Mononuclear cell (primary cell): Measurements from ENCODE around the gene PRM1. TPM values are rescaled to one million over a fixed set of nuclear protein-coding genes. Genes with fewer than 3 reads are reported as not detected.

Experiments
- H3K27me3 ChIP-seq: 2 replicates; pipeline ENCODE4 v1.6.0; 2011; ENCODE audit warnings: low read length, control low read depth; ENCODE audit not compliant: insufficient read depth
- H3K4me1 ChIP-seq: 2 replicates; pipeline ENCODE4 v1.5.1; 2011; ENCODE audit warnings: mild to moderate bottlenecking, low read length, control low read depth; ENCODE audit not compliant: insufficient read depth
- H3K4me3 ChIP-seq: 2 replicates; pipeline ENCODE4 v1.5.1; 2011; ENCODE audit warnings: mild to moderate bottlenecking, low read length, moderate library complexity
- H3K9me3 ChIP-seq: 2 replicates; pipeline ENCODE4 v1.5.1; 2011; ENCODE audit warnings: low read depth, mild to moderate bottlenecking, control low read depth, low read length
- total RNA-seq: library from RNA; depleted of rRNA; stranded (reverse); fragments of >200 nt; gene quantifications from one replicate; pipeline ENCODE4 v1.2.3, GENCODE V29; 2012

The PRM1 gene
- total RNA-seq, 1 donor = not detected

DNA sequence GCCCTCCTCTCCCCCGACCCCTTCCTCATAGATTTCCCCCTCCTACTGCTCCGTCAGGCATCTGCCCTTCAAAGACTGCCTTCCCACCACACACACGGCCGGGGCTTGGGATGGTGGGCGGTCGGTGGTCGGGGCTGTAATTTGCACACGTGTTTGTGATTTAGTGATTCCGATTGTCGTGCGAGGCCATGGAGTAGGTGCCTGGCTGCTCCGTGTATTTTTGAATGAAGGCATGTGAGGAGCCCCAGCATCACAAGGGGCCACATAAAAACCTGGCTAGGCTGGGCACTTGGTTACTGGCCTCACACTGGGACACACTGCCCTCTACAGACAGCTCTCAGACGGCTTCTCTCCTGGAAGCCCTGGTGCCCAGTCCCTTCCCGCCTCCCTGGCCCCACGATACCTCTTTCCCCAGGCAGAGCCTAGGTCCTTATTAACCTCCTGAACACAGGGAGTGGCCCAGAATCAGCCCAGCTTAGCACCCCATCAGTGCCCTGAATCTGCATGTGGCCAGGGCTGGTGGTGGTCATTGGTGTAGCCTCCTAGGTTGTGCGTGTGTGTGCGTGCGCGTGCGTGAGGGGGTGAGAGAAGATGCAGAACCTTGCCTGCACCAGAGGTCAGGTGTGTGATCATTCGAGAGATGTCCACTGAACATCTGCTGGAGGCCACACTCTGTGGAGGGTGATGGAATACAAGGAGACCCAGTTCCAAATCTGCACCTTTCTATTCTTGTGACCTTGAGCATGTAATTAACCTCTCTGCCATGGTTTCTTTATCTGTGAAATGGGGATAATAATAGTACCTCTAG is 23.8 kb downstream of the PRM1 start:
- Histone ChIP-seq H3K4me3 (peak overlapping the region; percentile 76), H3K27me3 (peaks cover 4% of the 10 kb centered on the region), H3K9me3 (no peaks in the 10 kb centered on the region), H3K4me1 (peaks cover 61% of the 10 kb centered on the region)

DNA sequence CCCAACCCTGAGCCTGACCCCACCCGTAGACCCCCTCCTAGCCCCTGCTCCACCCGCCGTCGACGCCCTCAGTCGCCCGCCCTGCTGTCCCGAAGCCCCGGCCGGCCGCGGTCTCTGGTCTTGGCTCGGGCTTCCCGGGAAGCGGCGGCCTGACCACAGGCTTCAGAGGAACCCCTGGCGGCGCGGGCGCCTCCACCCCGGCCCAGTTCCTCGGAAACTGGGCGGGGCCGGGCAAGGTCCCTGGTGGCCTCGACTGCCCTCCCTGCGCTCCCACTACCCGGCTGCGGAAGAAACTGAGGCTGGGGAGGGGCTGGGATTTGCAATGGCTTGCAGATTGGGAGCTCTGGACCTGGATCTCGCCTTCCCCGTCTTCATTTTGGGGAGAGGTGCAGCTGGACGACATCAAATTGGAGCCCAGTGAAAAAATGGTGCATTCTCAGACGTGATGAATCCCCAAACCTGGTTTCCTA is 24.4 kb downstream of the PRM1 start:
- Histone ChIP-seq H3K4me3 (peak overlapping the region; percentile 76), H3K4me1 (peaks cover 67% of the 10 kb centered on the region), H3K27me3 (peaks cover 4% of the 10 kb centered on the region), H3K9me3 (no peaks in the 10 kb centered on the region)

DNA sequence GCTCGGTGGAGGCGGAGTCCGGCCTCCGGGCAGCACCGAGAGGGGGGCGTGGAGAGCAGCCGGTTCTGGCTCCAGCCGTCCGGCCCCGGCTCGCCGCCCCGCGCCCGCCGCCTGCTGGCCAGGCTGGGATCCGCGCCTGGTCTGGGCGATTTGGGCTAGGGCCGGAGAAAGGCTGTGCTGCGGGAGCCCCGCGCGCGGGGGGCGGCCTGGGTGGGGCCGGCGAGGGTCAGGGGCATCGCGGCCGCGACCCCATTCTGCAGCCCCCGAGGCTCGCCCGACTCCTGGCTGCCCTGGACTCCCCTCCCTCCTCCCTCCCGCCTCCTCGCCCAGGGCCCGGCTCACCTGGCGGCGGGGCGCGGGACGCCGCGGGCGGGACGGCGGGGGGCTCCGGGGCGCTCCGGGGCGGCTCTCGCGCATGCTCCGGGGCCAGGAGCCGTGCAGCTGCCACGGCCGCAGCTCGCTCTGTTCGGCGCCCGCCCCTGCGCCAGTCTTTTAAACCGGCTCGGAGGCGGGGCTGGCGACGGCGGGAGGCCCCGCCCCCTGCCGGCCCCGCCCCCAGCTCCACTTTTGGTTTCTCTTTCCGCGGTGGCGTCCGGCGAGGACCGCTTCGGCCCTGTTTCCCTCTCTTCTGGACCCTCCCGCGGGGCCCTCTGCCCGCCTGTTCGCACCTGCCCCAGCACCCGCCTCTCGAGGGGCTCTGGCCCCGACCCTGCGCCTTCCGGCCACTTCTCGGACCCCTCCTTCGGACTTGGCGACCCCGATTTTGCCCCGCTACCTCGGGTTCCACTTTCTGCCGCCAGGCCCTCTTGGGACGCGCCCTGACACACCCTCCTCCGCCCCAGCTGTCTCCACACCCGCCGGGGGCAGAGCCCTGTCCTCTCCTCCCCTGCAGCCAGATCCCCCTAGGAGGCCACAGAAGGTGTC is 25.1 kb downstream of the PRM1 start, which contains the start of gene SOCS1:
Gene SOCS1, minus strand, starts transcription at position 468 of the 924 bp plus-strand sequence. CDS start 726 bp downstream, outside the sequence.
- H3K4me3 ChIP-seq = peak within 1 kb of the TSS; percentile 76
- H3K9me3 ChIP-seq = no peaks in the 10 kb centered on the region

DNA sequence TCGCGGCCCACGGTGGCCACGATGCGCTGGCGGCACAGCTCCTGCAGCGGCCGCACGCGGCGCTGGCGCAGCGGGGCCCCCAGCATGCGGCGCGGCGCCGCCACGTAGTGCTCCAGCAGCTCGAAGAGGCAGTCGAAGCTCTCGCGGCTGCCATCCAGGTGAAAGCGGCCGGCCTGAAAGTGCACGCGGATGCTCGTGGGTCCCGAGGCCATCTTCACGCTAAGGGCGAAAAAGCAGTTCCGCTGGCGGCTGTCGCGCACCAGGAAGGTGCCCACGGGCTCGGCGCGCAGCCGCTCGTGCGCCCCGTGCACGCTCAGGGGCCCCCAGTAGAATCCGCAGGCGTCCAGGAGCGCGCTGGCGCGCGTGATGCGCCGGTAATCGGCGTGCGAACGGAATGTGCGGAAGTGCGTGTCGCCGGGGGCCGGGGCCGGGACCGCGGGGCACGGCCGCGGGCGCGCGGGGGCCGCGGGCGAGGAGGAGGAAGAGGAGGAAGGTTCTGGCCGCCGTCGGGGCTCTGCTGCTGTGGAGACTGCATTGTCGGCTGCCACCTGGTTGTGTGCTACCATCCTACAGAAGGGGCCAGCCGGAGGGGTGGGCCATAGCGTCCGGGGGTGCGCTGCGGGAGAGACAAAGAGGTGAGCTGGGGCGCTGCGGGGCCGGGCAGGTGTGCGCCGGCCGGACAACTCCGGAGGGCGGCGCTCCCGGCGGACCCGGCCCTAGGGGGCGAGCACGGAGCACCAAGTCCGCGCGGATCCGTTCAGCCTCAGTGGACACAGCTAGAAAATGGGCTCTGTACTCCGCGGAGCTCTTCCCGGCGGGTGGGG is 26.0 kb downstream of the PRM1 start:
- Histone ChIP-seq H3K27me3 (peaks cover 4% of the 10 kb centered on the region), H3K9me3 (no peaks in the 10 kb centered on the region), H3K4me3 (peak overlapping the region; percentile 76), H3K4me1 (peaks cover 71% of the 10 kb centered on the region)

More for the DNA sequence above, 25.1 kb downstream of the PRM1 start, which contains the start of gene SOCS1:
- peaks cover 4% of the 10 kb centered on the region for H3K27me3 ChIP-seq
- peaks cover 71% of the 10 kb centered on the region for H3K4me1 ChIP-seq

DNA sequence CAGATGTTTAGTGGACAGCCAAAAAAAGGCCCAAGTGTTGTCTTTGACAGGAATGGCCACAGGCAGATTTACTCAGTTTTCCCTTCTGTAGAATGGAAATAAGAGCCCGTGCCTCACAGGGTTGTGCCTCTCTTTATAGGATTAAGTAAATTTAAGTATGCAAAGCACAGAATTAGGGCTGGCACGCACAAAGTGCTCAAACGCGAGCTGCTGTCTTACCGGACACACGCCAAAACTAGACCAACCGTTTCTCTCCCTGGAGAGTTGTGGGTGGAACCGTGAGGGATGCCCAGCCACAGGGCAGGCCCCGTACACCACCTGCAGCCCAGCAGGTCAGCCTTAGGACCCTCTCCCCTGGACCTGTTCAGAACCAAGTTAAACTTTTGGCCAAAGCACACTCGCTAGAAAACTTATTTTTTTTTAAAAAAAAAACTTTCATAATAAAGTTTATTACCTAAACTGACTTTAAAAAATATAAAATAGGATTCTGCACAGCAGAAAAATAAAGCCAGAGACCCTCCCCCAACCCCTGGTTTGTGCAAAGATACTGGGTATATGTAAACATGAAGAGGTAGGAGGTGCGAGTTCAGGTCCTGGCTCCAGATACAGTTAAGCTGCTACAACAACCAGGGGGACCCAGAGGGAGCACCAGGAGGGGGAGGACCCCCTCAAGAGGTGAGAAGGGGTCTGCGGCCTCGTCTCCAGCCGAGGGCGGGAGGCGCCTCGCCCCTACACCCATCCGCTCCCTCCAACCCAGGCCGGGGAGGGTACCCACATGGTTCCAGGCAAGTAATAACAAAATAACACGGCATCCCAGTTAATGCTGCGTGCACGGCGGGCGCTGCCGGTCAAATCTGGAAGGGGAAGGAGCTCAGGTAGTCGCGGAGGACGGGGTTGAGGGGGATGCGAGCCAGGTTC is 26.9 kb downstream of the PRM1 start:
- H3K4me1 ChIP-seq = peaks cover 70% of the 10 kb centered on the region
- peaks cover 4% of the 10 kb centered on the region for H3K27me3 ChIP-seq
- H3K9me3 ChIP-seq = no peaks in the 10 kb centered on the region
- H3K4me3 ChIP-seq = peak overlapping the region; percentile 76

DNA sequence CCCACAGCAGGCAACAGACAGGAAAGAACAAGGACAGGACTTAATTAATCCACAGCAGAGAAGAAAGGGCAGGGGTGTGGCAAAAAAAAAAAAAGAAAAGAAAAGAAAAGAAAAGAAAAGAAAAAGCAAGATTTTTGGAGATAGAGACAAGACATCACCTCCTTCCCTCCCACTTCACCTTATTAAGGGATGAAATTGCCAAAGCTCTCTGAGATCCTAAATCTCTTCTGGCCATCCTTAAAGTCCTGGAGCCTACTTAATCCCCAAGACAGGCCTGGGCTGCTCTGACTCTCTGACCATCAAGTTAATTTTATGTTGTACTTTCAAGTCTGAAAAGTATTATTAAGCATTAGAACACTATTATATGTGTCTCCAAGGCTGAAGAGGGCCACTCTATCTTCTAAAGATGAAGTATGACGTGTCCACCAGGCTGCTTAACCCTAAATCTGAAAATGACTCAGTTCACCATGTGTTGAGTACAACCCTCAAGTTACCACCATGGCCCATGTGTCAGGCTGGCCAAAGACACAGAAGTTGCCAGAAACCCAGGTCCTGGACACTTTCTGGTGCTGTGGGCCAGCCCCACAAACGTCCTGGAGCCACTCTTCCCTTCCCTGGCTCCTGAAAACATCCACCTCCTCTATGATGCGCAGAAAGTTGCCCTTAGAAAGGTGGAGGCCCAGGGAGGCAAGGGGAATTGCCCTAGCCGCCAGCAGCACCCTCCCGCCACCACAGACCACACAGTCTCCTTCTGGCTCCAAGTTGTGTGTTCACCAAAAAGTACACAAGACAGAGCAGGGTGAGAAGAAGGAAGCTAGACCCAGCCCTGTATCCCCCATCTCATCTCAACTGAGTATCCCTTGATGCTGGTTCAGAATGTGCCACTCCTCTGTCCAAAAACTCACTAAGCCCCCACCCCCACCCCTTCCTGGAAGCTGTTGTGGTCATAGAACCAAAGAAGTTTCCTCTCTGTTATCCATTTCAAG is 27.8 kb downstream of the PRM1 start:
- Histone ChIP-seq H3K4me3 (peak overlapping the region; percentile 76), H3K9me3 (no peaks in the 10 kb centered on the region), H3K27me3 (peaks cover 4% of the 10 kb centered on the region), H3K4me1 (peaks cover 61% of the 10 kb centered on the region)

DNA sequence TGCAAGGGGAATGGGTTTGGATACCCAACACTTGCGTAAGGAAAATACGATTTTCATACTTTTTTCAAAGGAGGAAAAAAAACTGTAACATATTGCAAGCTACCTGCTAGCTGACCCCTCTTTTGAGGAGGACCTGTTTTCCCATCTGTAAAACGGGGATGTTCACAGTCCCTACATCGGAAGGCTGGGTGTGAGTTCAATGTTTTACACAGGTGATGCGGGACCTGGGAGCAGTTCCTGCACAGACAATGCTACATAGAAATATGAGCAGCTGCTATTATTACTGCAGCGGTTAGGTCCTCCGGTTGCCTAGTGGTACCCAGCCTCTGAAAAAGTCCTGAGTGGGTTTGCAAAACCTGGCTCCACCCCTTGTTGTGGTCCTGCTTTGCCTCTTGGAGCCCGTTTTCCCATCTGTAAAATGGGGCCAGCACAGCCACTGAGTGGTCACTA is 28.6 kb downstream of the PRM1 start:
- H3K4me1 ChIP-seq = peaks cover 53% of the 10 kb centered on the region
- peak overlapping the region; percentile 3 for H3K4me3 ChIP-seq

DNA sequence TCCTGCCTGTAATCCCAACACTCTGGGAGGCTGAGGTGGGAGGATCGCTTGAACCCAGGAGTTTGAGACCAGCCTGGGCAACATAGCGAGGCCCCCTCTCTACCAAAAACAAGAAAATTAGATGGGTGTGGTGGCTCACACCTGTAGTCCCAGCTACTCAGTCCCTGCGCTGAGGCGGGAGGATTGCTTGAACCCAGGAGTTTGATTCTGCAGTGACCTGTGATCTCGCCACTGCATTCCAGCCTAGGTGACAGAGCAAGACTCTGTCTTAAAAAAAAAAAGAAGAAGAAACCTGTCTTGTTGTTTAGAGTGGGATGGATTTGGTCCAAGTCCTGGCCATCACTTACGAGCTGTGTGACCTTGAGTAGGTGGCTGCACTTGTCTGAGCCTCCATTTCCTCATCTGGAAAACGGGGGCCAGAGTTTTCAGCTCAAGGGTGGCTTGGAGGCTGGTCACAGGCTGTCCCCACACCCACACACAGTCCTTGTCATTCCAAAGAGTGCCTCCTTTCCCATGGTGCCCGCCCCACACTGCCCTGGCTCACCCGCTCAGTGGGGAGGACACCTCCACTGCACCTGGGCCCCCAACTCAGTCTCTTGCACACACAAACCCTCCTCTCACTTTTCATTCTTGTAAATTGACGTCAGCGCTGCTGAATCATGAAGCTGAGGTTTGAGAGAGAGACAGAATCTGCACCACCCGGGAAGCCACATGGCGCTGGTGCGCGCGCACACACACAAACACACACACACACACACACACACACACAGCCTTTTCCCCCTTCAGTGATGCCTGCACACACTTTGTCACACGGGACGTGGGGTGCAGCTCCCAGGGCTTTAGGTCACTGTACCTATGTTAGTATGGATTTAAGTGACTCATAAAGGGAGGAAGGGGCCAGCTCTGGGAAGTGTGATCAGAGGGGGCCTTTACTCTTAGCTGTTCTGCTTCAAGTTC is 29.3 kb downstream of the PRM1 start:
- Histone ChIP-seq H3K9me3 (no peaks in the 10 kb centered on the region), H3K27me3 (peaks cover 4% of the 10 kb centered on the region), H3K4me3 (no peak overlapping the region), H3K4me1 (peaks cover 46% of the 10 kb centered on the region)

More for the DNA sequence above, 28.6 kb downstream of the PRM1 start:
- peaks cover 4% of the 10 kb centered on the region for H3K27me3 ChIP-seq
- H3K9me3 ChIP-seq = no peaks in the 10 kb centered on the region

DNA sequence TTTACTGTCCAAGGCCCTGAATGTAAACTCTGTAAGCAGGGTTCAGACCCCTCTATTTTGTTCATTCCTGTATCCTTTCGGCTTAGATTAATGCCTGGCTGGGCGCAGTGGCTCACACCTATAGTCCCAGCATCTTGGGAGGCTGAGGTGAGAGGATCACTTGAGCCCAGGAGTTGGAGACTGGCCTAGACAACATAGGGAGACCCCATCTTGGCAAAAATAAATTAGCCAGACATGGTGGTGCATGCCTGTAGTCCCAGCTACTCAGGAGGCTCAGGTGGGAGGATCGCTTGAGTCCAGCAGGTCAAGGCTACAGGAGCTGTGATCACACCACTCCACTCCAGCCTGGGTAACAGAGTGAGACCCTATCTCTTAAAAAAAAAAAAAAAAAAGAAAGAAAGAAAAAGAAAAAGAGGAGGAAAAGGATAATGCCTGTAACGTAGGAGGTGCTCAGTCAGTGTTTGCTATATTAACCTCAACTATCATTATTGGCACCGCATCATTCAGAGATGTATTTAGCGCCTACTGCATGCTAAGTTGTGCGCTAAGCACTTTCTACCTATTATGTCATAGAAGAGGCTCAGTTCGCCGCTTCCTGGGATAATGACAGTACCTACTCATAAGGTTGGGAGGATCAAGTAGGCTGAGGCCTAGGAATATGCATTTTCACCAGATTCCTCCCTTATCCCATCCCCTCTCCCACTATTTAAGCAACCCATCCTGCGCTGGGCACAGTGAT is 30.2 kb downstream of the PRM1 start:
- Histone ChIP-seq H3K9me3 (no peaks in the 10 kb centered on the region), H3K27me3 (peaks cover 4% of the 10 kb centered on the region), H3K4me3 (no peak overlapping the region), H3K4me1 (peaks cover 42% of the 10 kb centered on the region)

DNA sequence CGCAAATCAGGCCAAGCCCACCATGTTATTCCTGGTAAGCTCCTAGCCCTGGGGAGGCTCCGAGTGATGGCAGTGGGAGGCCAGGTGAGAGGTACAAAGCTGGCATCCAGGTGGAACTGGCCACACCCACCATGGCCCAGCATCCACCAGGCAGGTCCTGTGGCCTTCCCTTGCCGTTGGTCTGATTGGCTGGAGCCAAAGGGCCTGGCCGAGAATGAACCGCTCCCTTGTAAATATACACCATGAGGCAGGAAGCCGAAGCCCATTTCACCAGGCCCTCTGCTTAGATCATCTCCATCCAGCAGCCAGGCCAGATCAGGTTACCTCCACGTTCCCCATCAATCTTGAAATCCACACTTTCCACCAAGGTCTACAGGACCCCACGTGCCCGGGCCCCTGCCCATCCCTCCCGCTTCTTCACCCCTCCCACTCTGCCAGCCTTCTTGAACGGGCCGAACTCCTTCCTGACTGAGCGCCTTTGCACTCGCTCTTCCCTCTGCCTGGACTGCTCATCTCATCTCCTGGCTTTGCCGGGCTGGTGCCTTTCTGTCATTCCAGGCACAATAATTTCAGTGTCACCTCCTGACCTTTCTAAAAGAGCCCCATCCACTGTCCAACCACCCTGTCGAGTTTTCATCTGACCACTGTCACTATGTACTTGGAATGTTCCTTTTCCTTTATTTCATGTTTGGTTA is 30.9 kb downstream of the PRM1 start:
- Histone ChIP-seq H3K4me3 (no peak overlapping the region), H3K27me3 (peaks cover 4% of the 10 kb centered on the region), H3K9me3 (no peaks in the 10 kb centered on the region), H3K4me1 (peaks cover 40% of the 10 kb centered on the region)
